ENCODE results near the gene TEN1. TPM values are rescaled to one million over a fixed set of nuclear protein-coding genes. Genes with fewer than 3 reads are reported as not detected.
"Not testable (repeated sequence)": the region's sequence is repeated elsewhere in the genome, so short reads cannot be mapped to it uniquely, and the experiment has no call there.

Gene TEN1
- total RNA-seq, 2 experiments from 2014 or later, result 9.7 to 12.2 TPM

- no peak for DNase-seq
- Mint-ChIP-seq H3K9me3 (no peaks in the 10 kb centered on the region), H3K27ac (no peak overlapping the region), H3K36me3 (ENCODE audit: low read depth) (peaks cover 14% of the 10 kb centered on the region), H3K4me3 (no peak overlapping the region), H3K4me1 (ENCODE audit: low read depth) (no peaks in the 10 kb centered on the region), H3K27me3 (ENCODE audit: low read depth) (no peaks in the 10 kb centered on the region)
- intact Hi-C loops (cut with micrococcal nuclease), result no loop called here
- CTCF ChIA-PET, result interaction anchor here (0.6 to 1.1 kb wide), 2 partner anchors 55 to 555 kb away, joined by 3 to 4 read pairs; no protein-coding TSS in a partner anchor
Measured at GRCh38 chr17:75950855-75951554, 28.0 kb upstream of the TEN1 start.

- H3K27me3 Mint-ChIP-seq (ENCODE audit: low read depth), result no peaks in the 10 kb centered on the region
- DNase-seq, result no peak
- CTCF ChIA-PET, result interaction anchor here (1.4 kb wide), 1 partner anchor 13 kb away, joined by 3 read pairs; no protein-coding TSS in a partner anchor
- intact Hi-C loops (cut with micrococcal nuclease), result no loop called here
- H3K4me3 Mint-ChIP-seq, result no peak overlapping the region
- peaks cover 5% of the 10 kb centered on the region for H3K4me1 Mint-ChIP-seq (ENCODE audit: low read depth)
- no peaks in the 10 kb centered on the region for H3K9me3 Mint-ChIP-seq
- H3K36me3 Mint-ChIP-seq (ENCODE audit: low read depth), result peaks cover 9% of the 10 kb centered on the region
- no peak overlapping the region for H3K27ac Mint-ChIP-seq
Measured at GRCh38 chr17:75959051-75959838, 19.8 kb upstream of the TEN1 start.

GRCh38 chr17:75959839-75960511, 19.1 kb upstream of the TEN1 start:
- peaks cover 8% of the 10 kb centered on the region for H3K36me3 Mint-ChIP-seq (ENCODE audit: low read depth)
- H3K27me3 Mint-ChIP-seq (ENCODE audit: low read depth), result no peaks in the 10 kb centered on the region
- intact Hi-C loops (cut with micrococcal nuclease), result no loop called here
- H3K27ac Mint-ChIP-seq, result no peak overlapping the region
- H3K9me3 Mint-ChIP-seq, result no peaks in the 10 kb centered on the region
- CTCF ChIA-PET, result interaction anchor here (1.4 kb wide), 1 partner anchor 14 kb away, joined by 3 read pairs; no protein-coding TSS in a partner anchor
- H3K4me3 Mint-ChIP-seq, result no peak overlapping the region
- peaks cover 9% of the 10 kb centered on the region for H3K4me1 Mint-ChIP-seq (ENCODE audit: low read depth)
- no peak for DNase-seq

GRCh38 chr17:75965468-75965867, 13.6 kb upstream of the TEN1 start:
- peaks cover 3% of the 10 kb centered on the region for H3K36me3 Mint-ChIP-seq (ENCODE audit: low read depth)
- H3K27me3 Mint-ChIP-seq (ENCODE audit: low read depth), result no peaks in the 10 kb centered on the region
- no peak overlapping the region for H3K4me3 Mint-ChIP-seq
- CTCF ChIA-PET, result interaction anchor here (0.6 to 1.2 kb wide), 3 partner anchors 49 to 217 kb away, joined by 3 to 4 read pairs (median 3); no protein-coding TSS in a partner anchor
- no peak for DNase-seq
- no peak overlapping the region for H3K27ac Mint-ChIP-seq
- peaks cover 11% of the 10 kb centered on the region for H3K4me1 Mint-ChIP-seq (ENCODE audit: low read depth)
- intact Hi-C loops (cut with micrococcal nuclease), result no loop called here
- H3K9me3 Mint-ChIP-seq, result no peaks in the 10 kb centered on the region

GRCh38 chr17:75969044-75969443, 10.0 kb upstream of the TEN1 start:
- H3K4me3 Mint-ChIP-seq; H3K27me3 Mint-ChIP-seq (ENCODE audit: low read depth); H3K9me3 Mint-ChIP-seq; DNase-seq; H3K27ac Mint-ChIP-seq; intact Hi-C loops (cut with micrococcal nuclease); H3K4me1 Mint-ChIP-seq (ENCODE audit: low read depth); H3K36me3 Mint-ChIP-seq (ENCODE audit: low read depth): not testable (repeated sequence)
- CTCF ChIA-PET, result interaction anchor here (1.5 kb wide), 1 partner anchor 10 kb away, joined by 4 read pairs; the partner anchor contains the start of genes ACOX1 and TEN1

GRCh38 chr17:75970011-75970523, 9.0 kb upstream of the TEN1 start:
- no peak for DNase-seq
- intact Hi-C loops (cut with micrococcal nuclease), result no loop called here
- peaks cover 6% of the 10 kb centered on the region for H3K36me3 Mint-ChIP-seq (ENCODE audit: low read depth)
- no peak overlapping the region for H3K4me3 Mint-ChIP-seq
- H3K9me3 Mint-ChIP-seq, result no peaks in the 10 kb centered on the region
- CTCF ChIA-PET, result interaction anchor here (0.6 to 1.5 kb wide), 3 partner anchors 9 to 611 kb away, joined by 3 to 4 read pairs (median 4); partner anchors contain the start of genes ACOX1 and TEN1
- peaks cover 3% of the 10 kb centered on the region for H3K4me1 Mint-ChIP-seq (ENCODE audit: low read depth)
- H3K27me3 Mint-ChIP-seq (ENCODE audit: low read depth), result no peaks in the 10 kb centered on the region
- H3K27ac Mint-ChIP-seq, result no peak overlapping the region

GRCh38 chr17:75970626-75971025, 8.4 kb upstream of the TEN1 start:
- H3K9me3 Mint-ChIP-seq, result no peaks in the 10 kb centered on the region
- no peak overlapping the region for H3K4me3 Mint-ChIP-seq
- no peaks in the 10 kb centered on the region for H3K27me3 Mint-ChIP-seq (ENCODE audit: low read depth)
- no peak for DNase-seq
- H3K4me1 Mint-ChIP-seq (ENCODE audit: low read depth), result peaks cover 5% of the 10 kb centered on the region
- H3K27ac Mint-ChIP-seq, result no peak overlapping the region
- H3K36me3 Mint-ChIP-seq (ENCODE audit: low read depth), result peaks cover 6% of the 10 kb centered on the region
- intact Hi-C loops (cut with micrococcal nuclease), result no loop called here
- CTCF ChIA-PET, result interaction anchor here (0.6 to 1.3 kb wide), 3 partner anchors 29 to 612 kb away, joined by 3 to 4 read pairs (median 3); no protein-coding TSS in a partner anchor

- intact Hi-C loops (cut with micrococcal nuclease), result loop anchor here (5.0 kb wide), 2 partner anchors 143 to 477 kb away; partner anchors contain the start of gene UBE2O
- CTCF ChIA-PET, result interaction anchor here (1.3 kb wide), 1 partner anchor 11 kb away, joined by 6 read pairs; no protein-coding TSS in a partner anchor
Measured at GRCh38 chr17:75975187-75975586, 3.9 kb upstream of the TEN1 start.

GRCh38 chr17:75975757-75976174, 3.3 kb upstream of the TEN1 start:
- Mint-ChIP-seq H3K27ac (no peak overlapping the region), H3K36me3 (ENCODE audit: low read depth) (peaks cover 9% of the 10 kb centered on the region), H3K4me1 (ENCODE audit: low read depth) (peaks cover 30% of the 10 kb centered on the region), H3K27me3 (ENCODE audit: low read depth) (no peaks in the 10 kb centered on the region), H3K4me3 (no peak overlapping the region), H3K9me3 (no peaks in the 10 kb centered on the region)
- CTCF ChIA-PET, result interaction anchor here (1.3 kb wide), 1 partner anchor 12 kb away, joined by 6 read pairs; no protein-coding TSS in a partner anchor
- DNase-seq, result no peak
- intact Hi-C loops (cut with micrococcal nuclease), result loop anchor here (5.0 kb wide), 2 partner anchors 143 to 477 kb away; partner anchors contain the start of gene UBE2O

More at GRCh38 chr17:75975187-75975586, 3.9 kb upstream of the TEN1 start:
- H3K9me3 Mint-ChIP-seq; H3K27me3 Mint-ChIP-seq (ENCODE audit: low read depth); H3K4me3 Mint-ChIP-seq; DNase-seq; H3K27ac Mint-ChIP-seq: not testable (repeated sequence)
- peaks cover 11% of the 10 kb centered on the region for H3K36me3 Mint-ChIP-seq (ENCODE audit: low read depth)
- H3K4me1 Mint-ChIP-seq (ENCODE audit: low read depth), result peaks cover 27% of the 10 kb centered on the region

GRCh38 chr17:75976175-75976848, 2.7 kb upstream of the TEN1 start:
- CTCF ChIA-PET, result interaction anchor here (1.3 kb wide), 1 partner anchor 12 kb away, joined by 6 read pairs; no protein-coding TSS in a partner anchor
- Mint-ChIP-seq H3K36me3 (ENCODE audit: low read depth) (peaks cover 9% of the 10 kb centered on the region), H3K27me3 (ENCODE audit: low read depth) (no peaks in the 10 kb centered on the region), H3K9me3 (no peaks in the 10 kb centered on the region), H3K27ac (no peak overlapping the region), H3K4me1 (ENCODE audit: low read depth) (peaks cover 30% of the 10 kb centered on the region), H3K4me3 (no peak overlapping the region)
- no peak for DNase-seq
- intact Hi-C loops (cut with micrococcal nuclease), result loop anchor here (5.0 kb wide), 2 partner anchors 144 to 476 kb away; partner anchors contain the start of gene UBE2O

GRCh38 chr17:75979705-75980187, 706 bp downstream of the TEN1 start:
- no peaks in the 10 kb centered on the region for H3K27me3 Mint-ChIP-seq (ENCODE audit: low read depth)
- peaks cover 30% of the 10 kb centered on the region for H3K4me1 Mint-ChIP-seq (ENCODE audit: low read depth)
- peak overlapping the region; percentile 99 for H3K4me3 Mint-ChIP-seq
- H3K36me3 Mint-ChIP-seq (ENCODE audit: low read depth), result peaks cover 7% of the 10 kb centered on the region
- H3K9me3 Mint-ChIP-seq, result no peaks in the 10 kb centered on the region
- CTCF ChIA-PET, result interaction anchor here (0.6 to 1.5 kb wide), 4 partner anchors 25 to 323 kb away, joined by 3 to 6 read pairs (median 4); no protein-coding TSS in a partner anchor
- H3K27ac Mint-ChIP-seq, result peak overlapping the region; percentile 100
- DNase-seq, result no peak
- intact Hi-C loops (cut with micrococcal nuclease), result loop anchor here (1.0 to 5.0 kb wide), 7 partner anchors 17 to 473 kb away; partner anchors contain the start of genes FBF1, UBE2O, UNK and WBP2

All from activated naive CD4-positive, alpha-beta T cell treated with anti-CD3 and anti-CD28 coated beads for 36 hours (primary cell).